ENCODE measurements around the gene FMNL2.

DNA sequence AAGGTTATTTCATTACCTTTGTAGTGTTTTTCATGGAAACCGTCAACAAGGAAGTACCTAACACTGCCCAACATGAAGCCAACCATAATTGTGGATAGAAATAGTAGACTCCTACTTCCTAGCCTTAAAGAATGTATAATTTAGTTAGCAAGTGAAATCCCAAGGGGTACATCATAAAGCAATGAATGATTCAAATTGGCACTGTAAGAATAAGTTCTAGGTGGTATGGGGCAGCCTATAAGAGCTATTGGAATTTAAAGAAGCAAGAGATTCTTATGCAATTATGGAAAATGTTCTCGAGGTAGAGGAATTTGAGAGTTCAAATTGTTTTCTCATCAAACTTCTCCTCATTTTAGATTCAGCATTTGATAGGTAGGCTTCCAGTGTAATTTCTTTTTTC, 157.9 kb downstream of the FMNL2 start:
- TF ChIP-seq POLR2AphosphoS5 (IDR thresholded peaks at IDR 0.05): no peak
- TF ChIP-seq EP300 (IDR thresholded peaks at IDR 0.05): no peak

Data from stomach (tissue), 4 donors.